B cell (primary cell): ENCODE data around the gene METAP1D. TPM values are rescaled to one million over a fixed set of nuclear protein-coding genes. Genes with fewer than 3 reads are reported as not detected.

ENCODE experiments used
- ATAC-seq: fragments of 200-7000 bp; cut with Tn5 transposase; one replicate; pipeline ENCODE4 v1.10.0; 2021; ENCODE audit warnings: low read depth, mild to moderate bottlenecking, moderate number of reproducible peaks, moderate library complexity
- CTCF ChIA-PET: fragments of 350-600 bp; sonication (Branson Sonifier 250); formaldehyde crosslinking; loops from one replicate; lab custom pipeline; 2021; ENCODE audit warnings: antibody characterized with exemption, inconsistent platforms; lab: Charles Lee
- POLR2A ChIA-PET: fragments of 350-600 bp; sonication (Branson Sonifier 250); formaldehyde crosslinking; loops from one replicate; lab custom pipeline; 2021; ENCODE audit warnings: antibody characterized with exemption; lab: Charles Lee
- DNase-seq: peaks from one replicate; pipeline ENCODE4 v3.0.0; 2013
- H2AFZ ChIP-seq: 2 replicates; pipeline ENCODE4 v1.6.1; 2012; ENCODE audit warnings: mild to moderate bottlenecking, low read depth, low read length; ENCODE audit not compliant: insufficient read depth, poor library complexity, severe bottlenecking
- H3K27ac ChIP-seq, 2 donors: 1 replicate in 1 of 2; 2 replicates in 1 of 2; pipeline ENCODE4 v1.5.1; 2012 to 2013; ENCODE audit warnings: low read length in 2 of 2, mild to moderate bottlenecking in 2 of 2, moderate library complexity in 1 of 2
- H3K27me3 ChIP-seq, 4 experiments: fragments of 200-600 bp in 1 of 4; sonication (generic) in 1 of 4; replicated peaks in 1 of 4; 1 replicate in 2 of 4; 2 replicates in 2 of 4; pipeline versions ENCODE4 v1.6.1 to v1.7.0; 2013 to 2016; ENCODE audit warnings: low read length in 3 of 4, mild to moderate bottlenecking in 2 of 4, mixed read lengths in 1 of 4, moderate library complexity in 1 of 4; ENCODE audit not compliant: insufficient read depth in 4 of 4, control insufficient read depth in 3 of 4; ENCODE audit errors: control extremely low read depth in 1 of 4
- H3K36me3 ChIP-seq, 2 experiments: replicated peaks in 1 of 2; 1 replicate in 1 of 2; 2 replicates in 1 of 2; pipeline versions ENCODE4 v1.6.1 to v1.7.1; 2013; ENCODE audit warnings: low read length in 1 of 2; ENCODE audit not compliant: insufficient read depth in 2 of 2, control insufficient read depth in 1 of 2; ENCODE audit errors: control extremely low read depth in 1 of 2, extremely low read depth in 1 of 2
- H3K4me1 ChIP-seq, 2 donors: fragments of 200-600 bp in 1 of 2; sonication (generic) in 1 of 2; 1 replicate in 1 of 2; 2 replicates in 1 of 2; pipeline versions ENCODE4 v1.5.1 to v1.6.1; 2013 to 2017; ENCODE audit warnings: low read length in 2 of 2; ENCODE audit not compliant: control insufficient read depth in 2 of 2, insufficient read depth in 2 of 2
- H3K4me2 ChIP-seq: replicated peaks from 2 replicates; pipeline ENCODE3; 2012; ENCODE audit warnings: mild to moderate bottlenecking, low read depth, low read length; ENCODE audit not compliant: poor library complexity, severe bottlenecking
- H3K4me3 ChIP-seq, 5 experiments: fragments of 200-600 bp in 1 of 5; sonication (generic) in 1 of 5; 1 replicate in 3 of 5; 2 replicates in 2 of 5; pipeline versions ENCODE4 v1.5.1 to v1.7.0; 2011 to 2016; ENCODE audit warnings: low read length in 4 of 5, mild to moderate bottlenecking in 4 of 5, low read depth in 2 of 5, control low read depth in 1 of 5, moderate library complexity in 1 of 5; ENCODE audit not compliant: insufficient read depth in 1 of 5; ENCODE audit errors: control extremely low read depth in 1 of 5, extremely low read depth in 1 of 5
- H3K79me2 ChIP-seq: fragments of 200-600 bp; sonication (generic); one replicate; pipeline ENCODE4 v1.6.0; 2016; ENCODE audit warnings: low read length; ENCODE audit not compliant: control insufficient read depth, insufficient read depth
- H3K9ac ChIP-seq: fragments of 200-600 bp; sonication (generic); 2 replicates; pipeline ENCODE4 v1.6.1; 2017; ENCODE audit warnings: mild to moderate bottlenecking, low read length, moderate library complexity
- H3K9me3 ChIP-seq, 3 donors: one replicate each; pipeline versions ENCODE4 v1.6.1 to v1.7.1; 2013; ENCODE audit warnings: low read length in 2 of 3; ENCODE audit not compliant: control insufficient read depth in 2 of 3, insufficient read depth in 1 of 3; ENCODE audit errors: control extremely low read depth in 1 of 3
- H4K20me1 ChIP-seq: 2 replicates; pipeline ENCODE4 v1.6.0; 2012; ENCODE audit warnings: mild to moderate bottlenecking, low read length; ENCODE audit not compliant: insufficient read depth, control insufficient read depth, poor library complexity, severe bottlenecking
- H3K27ac Mint-ChIP-seq: one replicate; pipeline ENCODE4 v1.8.0; 2021; ENCODE audit warnings: mixed read lengths
- H3K27me3 Mint-ChIP-seq: one replicate; pipeline ENCODE4 v1.8.0; 2021; ENCODE audit warnings: mixed read lengths
- H3K4me1 Mint-ChIP-seq: one replicate; pipeline ENCODE4 v1.8.0; 2021; ENCODE audit warnings: mixed read lengths
- H3K4me3 Mint-ChIP-seq: one replicate; pipeline ENCODE4 v1.8.0; 2021; ENCODE audit warnings: mixed read lengths
- H3K9me3 Mint-ChIP-seq: one replicate; pipeline ENCODE4 v1.8.0; 2022; ENCODE audit warnings: mixed read lengths; ENCODE audit not compliant: insufficient read depth
- CTCF ChIP-seq: fragments of 200-600 bp; IDR thresholded peaks from one replicate; pipeline ENCODE4 v1.8.0; 2022; ENCODE audit warnings: antibody characterized with exemption, mild to moderate bottlenecking
- EZH2 ChIP-seq: IDR thresholded peaks from 2 replicates; pipeline ENCODE4 v1.6.1; 2012; ENCODE audit warnings: borderline replicate concordance, low read depth, mild to moderate bottlenecking, moderate library complexity, low read length; ENCODE audit not compliant: insufficient read depth, poor library complexity, severe bottlenecking
- WGBS: methylation state at CpG from one replicate; pipeline ENCODE4 v1.1.5; 2013; ENCODE audit warnings: missing lambda C conversion rate; ENCODE audit not compliant: insufficient coverage; 5-methylcytosine and 5-hydroxymethylcytosine counted together
- intact Hi-C: fragments of 100-400 bp; cut with micrococcal nuclease; formaldehyde crosslinking; loops from one replicate; pipeline ENCODE4 v1.10.0; 2022
- polyA plus RNA-seq: library from polyadenylated mRNA; depleted of rRNA; stranded (reverse); fragments of >200 nt; gene quantifications from 2 replicates; pipeline ENCODE4 v1.2.3, GENCODE V29; 2012
- total RNA-seq, 2 donors: library from RNA; stranded (reverse); fragments of 120-200 nt in 1 of 2; gene quantifications; 1 replicate in 1 of 2; 2 replicates in 1 of 2; pipeline versions ENCODE4 v1.2.3 to v1.2.4, GENCODE V29; 2013 to 2022

The METAP1D gene
- total and polyA plus RNA-seq, 2 donors (not counting 1 experiment from before 2014, with no cell fraction given): 7.8 to 8.9 TPM

GRCh38 chr2:171952748-171953147 is 47.0 kb upstream of the METAP1D start:
- H3K4me3 ChIP-seq: no peak overlapping the region
- Mint-ChIP-seq H3K4me3 (no peak overlapping the region), H3K27ac (no peak overlapping the region), H3K4me1 (peaks cover 2% of the 10 kb centered on the region), H3K9me3 (no peaks in the 10 kb centered on the region), H3K27me3 (no peaks in the 10 kb centered on the region)
- H2AFZ ChIP-seq: no peak overlapping the region
- H3K9me3 ChIP-seq: no peaks in the 10 kb centered on the region
- no peaks in the 10 kb centered on the region for H3K79me2 ChIP-seq
- intact Hi-C loops: no loop called here
- no peak overlapping the region for H3K9ac ChIP-seq
- H3K4me2 ChIP-seq: no peak overlapping the region
- peaks cover 0 to 28% of the 10 kb centered on the region in 2 experiments for H3K36me3 ChIP-seq
- DNase-seq: no peak
- POLR2A ChIA-PET: no interaction called here
- no peak overlapping the region for H3K27ac ChIP-seq
- no peaks in the 10 kb centered on the region for H3K27me3 ChIP-seq
- no peak for ATAC-seq
- no peaks in the 10 kb centered on the region for H4K20me1 ChIP-seq
- CTCF ChIA-PET: interaction anchor here (0.8 kb wide), 1 partner anchor 28 kb away, joined by 4 read pairs; no protein-coding TSS in a partner anchor
- 100% methylated on average over 1 of the region's 3 CpGs for WGBS
- no peaks in the 10 kb centered on the region for H3K4me1 ChIP-seq
- TF ChIP-seq EZH2 (no peak), CTCF (no peak)

GRCh38 chr2:171956135-171956825 is 43.5 kb upstream of the METAP1D start:
- Histone ChIP-seq H2AFZ (no peak overlapping the region), H3K36me3 (peaks cover 3 to 24% of the 10 kb centered on the region in 2 experiments), H3K4me3 (no peak overlapping the region), H3K79me2 (no peaks in the 10 kb centered on the region), H3K27me3 (no peaks in the 10 kb centered on the region), H3K9ac (no peak overlapping the region), H4K20me1 (no peaks in the 10 kb centered on the region), H3K9me3 (no peaks in the 10 kb centered on the region), H3K27ac (no peak overlapping the region), H3K4me1 (no peaks in the 10 kb centered on the region), H3K4me2 (no peak overlapping the region)
- Mint-ChIP-seq H3K9me3 (no peaks in the 10 kb centered on the region), H3K4me1 (peaks cover 2% of the 10 kb centered on the region), H3K27me3 (no peaks in the 10 kb centered on the region), H3K27ac (no peak overlapping the region), H3K4me3 (no peak overlapping the region)
- ATAC-seq: no peak
- ChIA-PET POLR2A (no interaction called here), CTCF (no interaction called here)
- intact Hi-C loops: no loop called here
- WGBS: 100% methylated on average over 2 of the region's 7 CpGs
- no peak for DNase-seq
- no peak for TF ChIP-seq EZH2
- TF ChIP-seq CTCF: no peak
